Skin epidermis (tissue), 12 donors: ENCODE data around the gene SSBP4.

Experiments
- H3K27ac ChIP-seq, 21 experiments: fragments of 200-600 bp; sonication (generic) in 11 of 21; one replicate each; pipeline ENCODE4 v1.5.0; 2020; ENCODE audit warnings: mild to moderate bottlenecking in 3 of 21, inconsistent platforms in 2 of 21, moderate library complexity in 2 of 21
- H3K4me3 ChIP-seq, 7 experiments: fragments of 200-600 bp; sonication (generic) in 2 of 7; one replicate each; pipeline ENCODE4 v1.5.0; 2020; ENCODE audit warnings: inconsistent platforms in 2 of 7, mild to moderate bottlenecking in 2 of 7, moderate library complexity in 1 of 7

The SSBP4 gene

DNA sequence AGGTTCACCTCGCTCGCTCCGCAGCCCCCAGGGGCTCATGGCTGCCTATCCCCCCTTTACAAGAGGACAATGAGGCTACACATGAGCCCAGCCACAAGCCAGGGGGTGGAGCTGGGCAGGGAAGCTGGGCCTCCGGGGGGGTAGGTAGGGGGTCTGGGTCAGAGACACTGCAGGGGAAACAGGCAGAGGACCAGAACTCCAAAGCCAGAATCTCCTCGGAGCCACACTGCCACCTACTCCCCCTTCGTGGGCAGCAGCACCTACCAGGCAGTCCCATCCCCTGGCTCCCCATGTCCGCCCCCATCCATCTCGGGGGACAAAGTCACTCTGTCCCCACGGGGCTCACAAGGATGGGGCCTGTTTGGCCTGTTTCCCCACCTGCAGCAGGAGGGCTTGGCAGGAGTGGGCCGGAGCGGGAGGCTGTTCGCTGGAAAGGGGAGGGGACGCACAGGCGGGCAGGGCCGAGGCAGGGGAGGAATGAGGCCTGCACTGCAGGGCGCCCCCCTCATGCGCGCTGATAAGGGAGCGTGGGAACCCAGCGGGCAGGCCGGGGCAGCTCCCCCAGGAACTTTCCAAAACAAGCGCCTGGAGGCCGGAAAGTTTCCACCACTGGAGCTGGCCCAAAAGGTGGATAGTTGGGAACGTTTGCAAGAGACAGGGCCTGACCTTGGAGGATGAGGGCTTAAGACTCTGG, 19.3 kb downstream of the SSBP4 start:
- H3K27ac ChIP-seq = peak overlapping the region in 14 of 21 experiments; percentile 1 to 76 (median 46)

DNA sequence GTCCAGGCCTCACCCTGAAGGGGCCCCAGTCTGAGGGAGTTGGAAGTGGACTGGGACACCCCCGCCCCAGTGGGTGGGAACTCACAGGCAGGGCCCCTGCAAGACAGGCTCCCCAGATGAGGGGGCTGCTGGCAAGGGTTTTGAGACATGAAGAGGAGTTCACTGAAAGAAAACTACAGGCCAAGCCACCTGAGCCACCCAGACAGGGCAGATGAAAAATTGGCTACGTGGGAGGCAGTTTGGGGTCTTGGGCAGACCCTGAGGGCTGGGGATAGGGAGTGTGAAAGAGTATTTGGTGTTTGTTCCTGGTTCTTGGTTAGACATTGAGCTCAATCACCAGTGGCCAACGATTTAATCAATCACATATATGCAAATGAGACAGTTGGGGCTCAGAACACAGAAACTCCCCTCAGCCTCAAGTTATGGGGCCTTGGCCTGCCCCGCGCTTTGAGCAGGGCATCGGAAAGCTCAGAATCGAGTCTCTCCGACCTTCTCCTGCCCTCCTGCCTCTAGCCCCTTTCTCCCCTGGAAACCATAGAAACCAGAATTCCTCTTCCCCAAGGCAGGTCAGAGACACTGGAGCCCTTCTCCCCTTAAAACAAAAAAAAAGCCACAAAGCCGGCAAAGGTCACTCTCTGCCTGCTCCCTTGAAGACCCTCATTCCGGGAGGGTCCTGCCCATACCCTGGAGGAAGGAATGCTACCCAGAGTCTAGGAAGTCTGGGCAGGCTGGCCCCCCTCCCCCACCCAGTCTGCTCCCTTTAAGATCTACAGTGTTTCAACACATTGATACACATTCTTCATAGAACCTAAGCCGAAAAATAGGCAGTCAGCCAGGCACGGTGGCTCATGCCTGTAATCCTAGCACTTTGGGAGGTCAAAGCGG, 20.1 kb downstream of the SSBP4 start:
- Histone ChIP-seq H3K27ac (peak overlapping the region in 3 of 21 experiments; percentile 17 to 76 (median 29)), H3K4me3 (no peak overlapping the region)

More for the DNA sequence above, 19.3 kb downstream of the SSBP4 start:
- H3K4me3 ChIP-seq = peak overlapping the region; percentile 35 to 58 (median 43)

DNA sequence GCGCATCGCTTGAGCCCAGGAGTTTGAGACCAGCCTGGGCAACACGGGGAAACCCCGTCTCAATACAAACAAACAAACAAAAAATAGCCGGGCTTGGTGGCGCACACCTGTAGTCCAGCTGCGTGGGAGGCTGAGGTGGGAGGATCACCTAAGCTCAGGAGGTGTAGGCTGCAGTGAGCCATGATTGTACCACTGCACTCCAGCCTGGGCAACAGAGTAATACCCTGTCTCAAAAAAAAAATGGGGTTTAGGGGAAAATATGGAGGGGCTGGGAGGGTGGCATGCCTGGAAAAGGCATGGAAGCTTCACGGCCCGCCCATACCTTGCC, 20.7 kb downstream of the SSBP4 start:
- Histone ChIP-seq H3K4me3 (no peak overlapping the region), H3K27ac (no peak overlapping the region)

DNA sequence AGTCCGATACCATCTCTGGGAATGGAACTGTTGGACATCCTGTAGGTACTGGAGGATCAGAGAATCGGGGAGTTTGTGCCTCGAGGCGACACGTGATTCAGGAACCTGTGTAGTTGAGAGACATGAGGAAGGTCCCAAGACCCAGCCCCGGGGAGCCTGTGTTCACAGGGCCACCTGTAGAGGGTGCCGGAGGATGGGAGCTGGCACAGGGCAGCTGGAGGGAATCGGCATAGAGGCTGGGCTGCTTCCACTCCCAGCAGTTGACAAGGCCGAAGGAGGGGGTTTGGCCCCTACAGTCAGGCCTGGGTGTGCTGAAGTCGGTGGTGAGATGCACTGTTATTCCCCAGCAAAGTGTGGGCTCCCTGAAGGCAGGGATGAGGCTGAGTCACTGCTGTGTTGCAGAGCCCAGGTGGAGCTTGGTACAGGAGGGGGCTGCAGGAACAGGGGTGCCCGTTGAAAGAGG, 21.2 kb downstream of the SSBP4 start:
- H3K27ac ChIP-seq = no peak overlapping the region
- H3K4me3 ChIP-seq = no peak overlapping the region

DNA sequence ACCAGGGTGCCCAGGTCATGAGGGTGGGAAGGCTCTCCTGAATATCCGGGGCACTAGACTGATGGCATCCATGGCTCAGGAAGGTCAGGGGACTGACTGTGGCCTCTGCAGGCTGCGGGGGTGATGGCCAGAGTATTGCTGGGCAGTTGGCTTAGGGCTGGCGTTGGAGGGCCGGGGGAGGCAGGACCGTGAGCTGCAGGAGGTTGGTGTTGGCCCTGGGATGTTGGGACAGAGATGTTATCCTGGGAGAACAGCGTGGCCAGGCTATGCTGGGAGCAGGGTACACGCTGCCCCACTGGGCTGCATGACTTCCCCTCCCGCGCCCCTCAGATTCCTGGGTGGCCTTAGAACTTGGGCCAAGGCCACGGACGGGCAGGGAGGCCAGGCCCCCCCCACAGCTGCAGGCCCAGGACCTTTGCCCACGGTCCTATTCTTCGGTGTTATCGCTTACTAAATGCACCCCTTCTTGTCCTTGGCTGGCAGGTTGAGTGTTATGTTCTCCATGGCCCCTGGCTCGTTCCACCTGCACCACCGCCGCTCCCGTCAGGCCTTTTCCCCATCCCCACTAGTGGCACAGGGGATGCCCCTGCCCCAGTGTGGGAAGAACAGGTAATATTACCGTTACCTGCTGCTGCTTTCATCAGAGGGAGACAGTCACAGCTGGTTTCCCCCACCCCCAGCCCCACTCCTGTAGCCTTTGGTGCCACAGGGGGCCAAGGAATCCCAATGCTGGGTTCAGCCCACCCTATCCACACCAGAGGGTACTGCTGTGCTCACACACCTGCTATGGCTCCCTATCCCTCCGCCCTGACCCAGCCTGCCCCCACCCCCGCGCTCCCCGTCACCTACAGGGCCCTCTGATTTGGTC, 22.0 kb downstream of the SSBP4 start:
- H3K27ac ChIP-seq = peak overlapping the region in 2 of 21 experiments; percentile 7 to 19
- H3K4me3 ChIP-seq = no peak overlapping the region

DNA sequence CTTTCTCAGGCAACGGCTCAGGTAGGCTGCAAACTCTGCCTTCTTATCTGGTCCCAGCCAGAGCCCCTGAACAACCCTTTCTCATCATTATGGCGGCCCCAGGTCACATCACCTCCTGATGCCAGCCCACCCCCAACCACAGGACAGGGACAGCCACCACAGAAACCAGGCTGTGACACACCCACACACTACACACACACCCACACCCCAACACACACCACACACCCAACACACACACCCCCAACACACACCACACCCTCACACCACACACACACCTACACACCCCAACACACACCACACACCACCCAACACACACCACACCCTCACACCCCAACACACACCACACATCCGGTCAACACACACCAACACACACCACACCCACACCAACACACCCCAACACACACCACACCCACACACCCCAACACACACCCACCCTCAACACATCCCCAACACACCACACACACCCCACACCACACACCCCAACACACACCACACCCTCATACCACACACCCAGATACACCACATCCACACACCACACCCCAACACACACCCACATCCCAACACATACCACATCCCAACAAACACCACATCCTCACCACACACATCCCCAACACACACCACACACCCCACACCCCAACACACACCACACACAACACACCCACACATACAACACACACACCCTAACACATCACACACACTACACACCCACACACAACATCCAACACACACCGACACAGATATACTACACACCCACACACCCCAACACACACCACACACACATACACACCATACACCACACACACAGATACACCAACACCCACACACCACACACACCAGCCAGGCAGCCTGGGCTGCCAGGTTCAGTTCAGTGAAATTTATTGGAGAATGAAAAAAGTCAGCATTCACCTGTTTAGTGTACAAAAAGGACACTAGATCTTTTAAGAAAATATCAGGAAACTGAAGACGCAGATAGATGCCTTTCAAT, 22.9 kb downstream of the SSBP4 start:
- Histone ChIP-seq H3K4me3 (no peak overlapping the region), H3K27ac (peak overlapping the region in 4 of 21 experiments; percentile 1 to 20 (median 13))

DNA sequence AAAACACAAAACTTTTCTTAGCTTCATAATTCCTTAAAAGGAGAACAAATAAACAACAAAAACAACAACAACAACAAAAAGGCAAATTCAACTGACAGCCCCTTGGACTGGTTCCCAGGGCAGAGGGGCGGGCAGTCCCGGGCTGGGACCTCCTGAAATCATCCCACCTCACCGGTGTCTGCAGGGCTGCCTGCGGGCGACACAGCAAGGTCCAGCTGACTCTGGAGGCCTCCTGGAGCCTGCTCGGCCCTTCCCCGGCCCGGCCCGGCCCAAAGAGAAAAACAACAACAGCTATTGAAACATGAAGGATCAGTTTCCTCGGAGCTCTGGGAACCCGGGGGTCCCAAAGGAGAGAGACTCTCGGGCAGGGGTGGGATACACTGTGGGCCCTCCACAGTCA, 23.7 kb downstream of the SSBP4 start:
- Histone ChIP-seq H3K27ac (peak overlapping the region in 2 of 21 experiments; percentile 1 to 25), H3K4me3 (no peak overlapping the region)

DNA sequence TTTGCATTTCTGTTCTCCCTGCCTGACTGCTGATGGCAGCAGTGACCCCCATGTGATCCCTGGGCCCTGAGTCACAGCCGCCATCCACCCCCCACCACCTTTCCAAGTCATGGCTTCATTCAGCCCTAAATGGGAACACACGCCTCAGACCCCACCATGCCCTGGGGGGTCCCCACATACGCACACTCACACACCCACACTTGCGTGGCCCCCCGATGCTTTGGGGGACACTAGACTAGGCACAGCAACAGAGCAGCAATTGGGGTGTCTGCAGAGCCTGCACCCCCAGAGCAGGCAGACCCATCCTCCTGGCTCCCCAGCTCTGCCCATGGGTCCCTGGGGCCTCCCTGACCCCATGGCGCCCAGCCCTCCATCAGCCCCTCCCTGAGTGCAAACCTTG, 24.2 kb downstream of the SSBP4 start:
- H3K27ac ChIP-seq = peak overlapping the region in 2 of 21 experiments; percentile 1 to 25
- no peak overlapping the region for H3K4me3 ChIP-seq

DNA sequence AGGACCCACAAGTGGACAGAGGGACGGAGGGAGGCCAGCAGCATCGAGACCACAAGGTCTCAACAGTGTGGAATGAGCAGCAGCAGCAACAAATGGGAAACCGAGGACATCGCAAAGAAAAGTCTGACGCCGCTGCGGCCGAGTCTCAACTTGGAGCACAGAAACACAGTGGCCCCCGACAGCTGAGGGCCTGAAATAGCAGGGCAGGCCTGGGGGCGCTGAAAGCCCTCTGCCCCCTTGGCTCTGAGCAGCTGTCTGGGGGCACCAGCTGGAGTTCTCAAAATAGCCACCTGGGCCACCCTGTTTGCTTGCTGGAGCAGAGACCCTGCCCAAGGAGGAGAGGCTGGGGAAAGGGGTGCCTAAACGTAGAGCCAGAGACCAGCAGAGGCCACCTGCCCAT, 24.6 kb downstream of the SSBP4 start:
- Histone ChIP-seq H3K4me3 (no peak overlapping the region), H3K27ac (no peak overlapping the region)

DNA sequence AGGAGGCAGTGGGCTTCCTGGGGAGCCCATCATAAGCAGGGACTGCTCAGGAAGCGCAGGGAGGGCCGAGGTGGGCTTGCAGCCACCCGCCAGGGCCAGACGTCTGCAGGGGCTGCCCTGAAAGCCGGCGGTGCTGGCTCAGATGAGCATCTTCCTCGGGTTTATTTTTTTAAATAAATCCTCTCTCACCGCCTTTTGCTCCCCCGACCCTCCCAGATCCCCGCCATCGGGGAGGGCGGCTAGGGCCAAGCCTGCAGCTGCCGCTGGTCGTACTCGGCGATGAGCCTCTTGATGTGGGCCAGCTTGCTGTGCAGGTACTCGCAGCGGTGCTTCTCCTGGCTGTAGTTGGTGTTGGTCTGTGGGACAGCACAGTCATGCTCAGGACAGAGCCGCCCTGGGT, 25.3 kb downstream of the SSBP4 start:
- Histone ChIP-seq H3K4me3 (no peak overlapping the region), H3K27ac (no peak overlapping the region)

DNA sequence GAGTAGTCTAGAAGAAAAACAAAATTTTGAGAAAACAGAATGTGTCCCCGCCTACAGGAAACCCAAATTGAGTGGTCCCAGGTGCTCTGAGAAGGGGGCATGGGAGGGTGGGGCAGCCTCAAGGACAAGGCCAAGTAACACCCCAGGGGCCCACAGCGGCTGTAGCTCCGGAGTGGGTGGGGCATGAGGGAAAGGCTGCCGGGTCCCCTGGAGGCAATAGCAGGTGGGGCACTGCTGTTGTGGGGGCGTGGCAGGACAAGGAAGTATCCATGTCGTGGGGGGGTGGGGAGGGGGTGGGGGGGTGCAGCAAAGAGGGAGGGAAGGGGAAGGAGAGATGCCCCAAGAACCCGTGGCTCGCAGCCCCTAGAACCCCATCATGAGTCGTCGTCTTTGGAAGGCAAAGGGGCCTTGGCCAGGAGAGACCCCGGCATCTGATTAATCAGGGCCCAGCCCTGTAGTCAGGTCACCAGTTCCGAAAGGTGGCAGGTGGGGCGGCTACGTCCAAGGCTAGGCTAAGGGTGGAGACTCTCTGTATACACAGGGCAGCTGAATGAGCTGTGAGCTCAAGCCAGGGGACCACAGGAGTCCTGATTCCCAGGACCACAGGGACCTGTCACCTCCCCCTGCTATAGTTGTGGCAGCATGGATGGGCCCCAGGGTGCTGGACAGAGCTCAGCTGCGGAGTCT, 26.2 kb downstream of the SSBP4 start:
- Histone ChIP-seq H3K27ac (no peak overlapping the region), H3K4me3 (no peak overlapping the region)

DNA sequence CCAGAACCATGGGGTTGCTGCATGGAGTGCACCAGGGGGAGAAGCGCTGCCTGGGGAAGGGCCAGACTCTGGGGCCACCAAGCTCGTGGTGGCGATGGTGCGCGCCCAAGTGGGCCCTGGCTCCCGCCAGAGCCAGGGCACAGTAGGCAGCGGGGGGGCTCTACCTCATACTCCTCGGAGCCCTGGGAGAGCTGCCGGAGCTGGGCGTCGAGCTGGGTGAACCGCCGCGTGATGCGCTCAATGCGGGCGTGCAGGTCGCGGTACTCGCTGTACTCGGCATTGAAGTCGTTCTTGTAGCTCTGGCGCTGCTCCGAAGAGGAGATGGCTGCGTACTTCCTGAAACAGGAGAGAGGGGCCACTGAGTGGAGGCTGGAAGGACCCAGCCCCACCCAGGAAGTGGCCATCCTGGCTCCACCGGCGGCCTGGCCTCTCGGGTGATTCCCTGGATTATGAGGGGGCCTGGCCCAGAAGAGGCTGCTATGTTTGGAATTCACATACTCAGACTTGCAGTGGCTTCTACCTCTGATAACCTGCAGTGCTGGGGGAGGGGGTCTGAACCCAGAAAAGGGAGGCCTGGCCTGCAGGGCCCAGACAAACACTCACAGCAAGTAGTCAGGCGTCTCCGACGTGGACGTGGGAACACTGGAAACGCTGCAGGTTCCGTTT, 27.1 kb downstream of the SSBP4 start:
- Histone ChIP-seq H3K27ac (no peak overlapping the region), H3K4me3 (no peak overlapping the region)

DNA sequence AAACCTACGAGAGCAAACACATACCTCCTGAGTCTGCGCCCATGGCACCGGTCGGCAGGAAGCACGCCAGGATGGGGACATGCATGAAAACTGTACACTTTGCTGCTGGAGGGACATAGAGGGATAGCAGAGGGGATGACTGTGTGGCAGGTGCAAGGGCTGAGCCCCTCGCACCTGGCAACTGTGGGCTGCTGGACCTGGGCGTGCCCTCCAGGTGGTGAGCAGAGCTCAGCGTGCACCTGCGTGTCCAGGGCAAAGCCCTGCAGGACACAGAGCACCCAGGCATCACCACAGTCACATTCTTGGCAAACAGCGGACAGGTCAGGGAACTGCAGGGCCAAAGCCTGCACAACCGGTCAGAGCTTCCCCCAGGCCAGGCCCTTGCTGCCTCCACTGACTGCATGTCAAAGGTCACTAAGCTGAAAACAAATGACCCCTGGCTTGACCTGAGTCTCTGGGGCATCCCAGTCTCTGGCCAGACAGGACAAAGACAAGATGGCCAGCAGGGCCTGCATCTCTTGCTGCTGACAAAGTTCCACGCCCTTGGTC, 27.7 kb downstream of the SSBP4 start:
- H3K27ac ChIP-seq = no peak overlapping the region
- H3K4me3 ChIP-seq = no peak overlapping the region

DNA sequence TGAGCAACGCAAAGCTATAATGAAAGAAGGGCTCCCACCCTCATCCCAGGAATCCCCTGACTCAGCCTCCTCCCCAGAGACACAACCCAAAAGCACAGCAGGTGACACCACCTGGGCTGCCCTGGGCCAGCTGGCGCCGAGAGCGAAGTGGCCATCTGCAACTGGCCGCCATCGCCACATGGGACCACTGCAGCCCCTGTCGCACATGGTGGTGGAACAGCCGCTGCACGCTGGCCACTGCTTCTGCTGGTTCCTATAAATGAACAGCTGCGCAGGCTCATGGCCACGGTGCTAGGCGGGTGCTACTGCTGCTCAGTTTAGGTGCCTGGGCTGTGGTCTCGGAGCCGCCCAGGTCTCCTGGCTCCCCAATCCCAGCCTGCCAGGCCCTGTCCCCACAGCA, 30.4 kb downstream of the SSBP4 start:
- no peak overlapping the region for H3K27ac ChIP-seq
- no peak overlapping the region for H3K4me3 ChIP-seq

DNA sequence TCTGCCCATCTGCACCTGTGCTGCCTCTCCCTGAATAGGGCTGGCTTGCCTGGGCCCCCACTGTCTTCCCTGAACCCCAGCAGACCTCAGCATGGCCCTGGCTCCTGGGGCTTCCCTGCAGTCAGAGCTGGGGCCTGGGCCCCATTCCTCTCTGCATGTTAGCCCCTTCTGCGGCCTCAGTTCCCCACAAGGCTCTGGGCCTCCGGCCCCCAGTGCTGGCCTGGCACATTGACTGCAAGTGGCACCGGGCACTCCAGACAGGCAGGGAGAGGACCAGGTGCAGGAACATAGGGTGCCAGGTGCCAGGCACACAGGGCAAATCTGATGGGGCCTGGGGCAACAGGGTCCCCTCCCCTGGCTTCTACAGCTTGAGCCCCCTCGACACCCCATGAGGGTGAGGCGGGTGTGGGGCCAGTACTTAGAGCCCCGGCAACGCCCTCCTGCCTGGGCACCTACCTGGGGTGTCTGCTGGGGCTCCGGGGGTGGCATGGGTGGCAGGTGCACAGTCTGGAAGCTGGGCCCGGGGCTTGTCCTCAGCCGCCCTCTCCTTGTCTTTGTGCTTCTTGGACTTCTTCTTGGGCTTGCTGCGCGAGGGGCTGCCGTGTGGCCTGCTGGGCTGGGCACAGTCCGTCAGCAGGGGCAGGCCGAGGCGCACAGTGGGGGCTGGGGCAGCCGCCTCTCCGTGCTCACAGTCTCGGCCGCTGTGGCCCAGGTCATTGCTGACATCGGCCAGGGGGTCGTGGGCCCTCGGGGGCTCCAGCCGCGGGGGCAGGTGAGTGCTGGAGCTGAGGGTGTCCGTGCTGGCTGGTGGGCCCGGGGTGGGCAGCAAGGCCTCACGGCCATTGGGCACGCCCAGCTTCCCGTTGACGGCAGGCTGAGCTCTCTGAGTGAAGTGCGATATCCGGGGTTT, 31.1 kb downstream of the SSBP4 start:
- Histone ChIP-seq H3K27ac (peak overlapping the region in 1 of 21 experiments; percentile 6), H3K4me3 (no peak overlapping the region)
